ENCODE measurements around the gene PCDHGC4. TPM values are rescaled to one million over a fixed set of nuclear protein-coding genes. Genes with fewer than 3 reads are reported as not detected.
A peak's percentile ranks its signal among the peaks of the same experiment; 100 is the strongest.

Gene PCDHGC4
- polyA plus RNA-seq, 3 donors from 2014 or later, result not detected

GRCh38 chr5:141483902-141484301 lies 928 bp upstream of the PCDHGC4 start:
- Mint-ChIP-seq H3K9me3 (peaks cover 0 to 3% (median 0%) of the 10 kb centered on the region in 6 donors), H3K4me1 (peaks cover 2 to 9% of the 10 kb centered on the region in 2 donors), H3K36me3 (no peaks in the 10 kb centered on the region), H3K4me3 (no peak overlapping the region), H3K27ac (no peak overlapping the region), H3K27me3 (ENCODE audit: low read depth in 3 of 3) (peaks cover 8 to 42% (median 21%) of the 10 kb centered on the region in 3 donors)
- DNase-seq, result no peak

DNA sequence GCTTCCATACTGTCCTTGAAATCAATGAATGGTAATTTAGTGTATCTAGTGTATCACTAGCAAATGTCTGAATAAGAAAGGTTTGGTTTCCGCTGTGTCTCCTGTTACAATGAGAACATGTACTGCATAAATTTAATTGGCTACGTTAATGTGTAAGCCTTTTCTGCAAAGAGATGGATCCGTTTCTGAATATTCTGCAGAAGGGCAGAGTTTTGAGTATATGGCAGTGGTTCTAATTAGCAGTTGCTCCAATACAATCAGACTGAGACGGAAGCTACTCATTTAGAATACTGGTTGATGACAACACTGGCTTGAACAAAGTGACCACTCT lies 555 bp upstream of the PCDHGC4 start:
- Mint-ChIP-seq H3K4me3 (peak overlapping the region in 2 of 5 donors; percentile 11 to 34), H3K27me3 (ENCODE audit: low read depth in 3 of 3) (peaks cover 8 to 41% (median 21%) of the 10 kb centered on the region in 3 donors), H3K9me3 (peaks cover 0 to 3% (median 0%) of the 10 kb centered on the region in 6 donors)

GRCh38 chr5:141485321-141486055 lies 658 bp downstream of the PCDHGC4 start:
- H3K27ac Mint-ChIP-seq, result no peak overlapping the region
- H3K27me3 Mint-ChIP-seq (ENCODE audit: low read depth in 3 of 3), result peaks cover 12 to 33% (median 20%) of the 10 kb centered on the region in 3 donors
- DNase-seq, result no peak
- peaks cover 2 to 9% of the 10 kb centered on the region in 2 donors for H3K4me1 Mint-ChIP-seq
- no peak overlapping the region for H3K4me3 Mint-ChIP-seq
- H3K36me3 Mint-ChIP-seq, result no peaks in the 10 kb centered on the region
- H3K9me3 Mint-ChIP-seq, result peaks cover 0 to 3% (median 0%) of the 10 kb centered on the region in 6 donors

More for the DNA sequence above, 555 bp upstream of the PCDHGC4 start:
- H3K27ac Mint-ChIP-seq, result no peak overlapping the region
- DNase-seq, result no peak
- H3K36me3 Mint-ChIP-seq, result no peaks in the 10 kb centered on the region
- H3K4me1 Mint-ChIP-seq, result peaks cover 2 to 9% of the 10 kb centered on the region in 2 donors

GRCh38 chr5:141486091-141486490 lies 1.3 kb downstream of the PCDHGC4 start:
- Mint-ChIP-seq H3K9me3 (peaks cover 0 to 6% (median 0%) of the 10 kb centered on the region in 6 donors), H3K27me3 (ENCODE audit: low read depth in 3 of 3) (peaks cover 12 to 30% (median 26%) of the 10 kb centered on the region in 3 donors), H3K36me3 (peaks cover 0 to 4% (median 0%) of the 10 kb centered on the region in 3 donors), H3K4me1 (peaks cover 2 to 9% of the 10 kb centered on the region in 2 donors), H3K27ac (no peak overlapping the region), H3K4me3 (no peak overlapping the region)
- DNase-seq, result no peak

GRCh38 chr5:141487131-141487530 lies 2.3 kb downstream of the PCDHGC4 start:
- H3K4me1 Mint-ChIP-seq, result peaks cover 6 to 12% of the 10 kb centered on the region in 2 donors
- H3K27me3 Mint-ChIP-seq (ENCODE audit: low read depth in 3 of 3), result peaks cover 12 to 31% (median 29%) of the 10 kb centered on the region in 3 donors
- peaks cover 0 to 6% (median 0%) of the 10 kb centered on the region in 6 donors for H3K9me3 Mint-ChIP-seq
- no peak overlapping the region for H3K4me3 Mint-ChIP-seq
- H3K36me3 Mint-ChIP-seq, result peaks cover 0 to 4% (median 0%) of the 10 kb centered on the region in 3 donors
- H3K27ac Mint-ChIP-seq, result no peak overlapping the region
- no peak for DNase-seq

- Mint-ChIP-seq H3K36me3 (peaks cover 0 to 4% (median 0%) of the 10 kb centered on the region in 3 donors), H3K27me3 (ENCODE audit: low read depth in 3 of 3) (peaks cover 12 to 29% (median 22%) of the 10 kb centered on the region in 3 donors), H3K27ac (no peak within 1 kb of the TSS), H3K4me3 (no peak within 1 kb of the TSS), H3K4me1 (peaks cover 6 to 22% of the 10 kb centered on the region in 2 donors), H3K9me3 (peaks cover 0 to 6% (median 0%) of the 10 kb centered on the region in 6 donors)
- DNase-seq, result no peak
These were observed 4.0 kb downstream of the PCDHGC4 start, which contains the start of gene PCDHGC5 for GRCh38 chr5:141488591-141489561. Gene PCDHGC5 (plus strand): TSS chr5:141489081. CDS start chr5:141489241, 160 bp downstream.

DNA sequence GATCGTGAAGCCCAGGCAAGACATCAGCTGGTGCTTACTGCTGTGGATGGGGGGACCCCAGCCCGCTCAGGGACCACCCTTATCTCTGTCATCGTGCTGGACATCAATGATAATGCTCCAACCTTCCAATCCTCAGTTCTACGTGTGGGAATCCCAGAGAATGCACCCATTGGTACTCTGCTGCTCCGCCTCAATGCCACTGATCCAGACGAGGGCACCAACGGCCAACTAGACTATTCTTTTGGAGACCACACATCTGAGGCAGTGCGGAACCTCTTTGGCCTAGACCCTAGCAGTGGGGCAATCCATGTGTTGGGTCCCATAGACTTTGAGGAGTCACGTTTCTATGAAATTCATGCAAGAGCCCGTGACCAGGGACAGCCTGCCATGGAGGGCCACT lies 5.0 kb downstream of the PCDHGC4 start:
- DNase-seq, result no peak
- H3K9me3 Mint-ChIP-seq, result peaks cover 0 to 6% (median 0%) of the 10 kb centered on the region in 6 donors
- no peak overlapping the region for H3K27ac Mint-ChIP-seq
- peaks cover 8 to 14% of the 10 kb centered on the region in 2 donors for H3K4me1 Mint-ChIP-seq
- peaks cover 13 to 28% (median 23%) of the 10 kb centered on the region in 3 donors for H3K27me3 Mint-ChIP-seq (ENCODE audit: low read depth in 3 of 3)
- H3K36me3 Mint-ChIP-seq, result peaks cover 0 to 4% (median 0%) of the 10 kb centered on the region in 3 donors
- H3K4me3 Mint-ChIP-seq, result no peak overlapping the region

- peaks cover 15 to 29% (median 23%) of the 10 kb centered on the region in 3 donors for H3K27me3 Mint-ChIP-seq (ENCODE audit: low read depth in 3 of 3)
- H3K36me3 Mint-ChIP-seq, result peaks cover under 1 to 4% (median under 1%) of the 10 kb centered on the region in 3 donors
- no peak overlapping the region for H3K27ac Mint-ChIP-seq
- peaks cover 0 to 6% (median 0%) of the 10 kb centered on the region in 6 donors for H3K9me3 Mint-ChIP-seq
- peak overlapping the region in 1 of 5 donors; percentile 24 for H3K4me3 Mint-ChIP-seq
- DNase-seq, result no peak
- H3K4me1 Mint-ChIP-seq, result peaks cover 5 to 13% of the 10 kb centered on the region in 2 donors
These were observed 5.4 kb downstream of the PCDHGC4 start for GRCh38 chr5:141490271-141490670.

- H3K9me3 Mint-ChIP-seq, result peaks cover 0 to 6% (median 0%) of the 10 kb centered on the region in 6 donors
- H3K4me1 Mint-ChIP-seq, result peaks cover 5 to 13% of the 10 kb centered on the region in 2 donors
- H3K36me3 Mint-ChIP-seq, result peaks cover 4 to 6% (median 5%) of the 10 kb centered on the region in 3 donors
- DNase-seq, result no peak
- H3K27me3 Mint-ChIP-seq (ENCODE audit: low read depth in 3 of 3), result peaks cover 15 to 32% (median 21%) of the 10 kb centered on the region in 3 donors
- H3K4me3 Mint-ChIP-seq, result peak overlapping the region in 1 of 5 donors; percentile 24
- H3K27ac Mint-ChIP-seq, result no peak overlapping the region
These were observed 5.9 kb downstream of the PCDHGC4 start for GRCh38 chr5:141490771-141491170.

- DNase-seq, result no peak
- peaks cover 11 to 29% (median 22%) of the 10 kb centered on the region in 3 donors for H3K27me3 Mint-ChIP-seq (ENCODE audit: low read depth in 3 of 3)
- peaks cover 4 to 6% (median 6%) of the 10 kb centered on the region in 3 donors for H3K36me3 Mint-ChIP-seq
- peaks cover 5 to 13% of the 10 kb centered on the region in 2 donors for H3K4me1 Mint-ChIP-seq
- H3K27ac Mint-ChIP-seq, result no peak overlapping the region
- peaks cover 0 to 6% (median 0%) of the 10 kb centered on the region in 6 donors for H3K9me3 Mint-ChIP-seq
- peak overlapping the region; percentile 59 to 84 (median 80) for H3K4me3 Mint-ChIP-seq
These were observed 6.7 kb downstream of the PCDHGC4 start for GRCh38 chr5:141491323-141492167.

GRCh38 chr5:141492168-141492885 lies 7.5 kb downstream of the PCDHGC4 start:
- Mint-ChIP-seq H3K4me1 (peaks cover 5 to 13% of the 10 kb centered on the region in 2 donors), H3K36me3 (peaks cover 4 to 6% (median 6%) of the 10 kb centered on the region in 3 donors), H3K27me3 (ENCODE audit: low read depth in 3 of 3) (peaks cover 11 to 29% (median 20%) of the 10 kb centered on the region in 3 donors), H3K27ac (no peak overlapping the region), H3K4me3 (peak overlapping the region; percentile 59 to 84 (median 80)), H3K9me3 (peaks cover 0 to 2% (median 0%) of the 10 kb centered on the region in 6 donors)
- peak in 1 of 3 donors; percentile 27 for DNase-seq
